Measurements from ENCODE around the gene TC2N.

DNA sequence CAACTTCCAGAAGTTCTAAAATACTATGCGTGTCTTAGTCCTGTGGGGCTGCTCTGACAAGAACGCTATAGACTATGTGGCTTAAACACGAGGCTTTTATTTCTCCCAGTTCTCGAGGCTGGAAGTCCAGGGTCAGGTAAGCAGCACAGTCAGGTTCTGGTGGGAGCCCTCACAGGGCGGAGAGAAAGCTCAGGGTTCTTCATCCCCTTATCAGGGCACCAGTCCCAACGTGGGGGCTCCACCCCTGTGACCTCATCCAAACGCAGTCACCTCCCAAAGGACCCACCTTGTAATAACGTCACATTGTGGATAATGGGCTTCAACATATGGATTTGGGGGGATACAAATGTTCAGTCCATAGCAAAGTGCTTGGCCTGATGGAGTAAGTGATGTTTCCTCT, 37.1 kb upstream of the TC2N start:
- TF ChIP-seq, protein P1, sequence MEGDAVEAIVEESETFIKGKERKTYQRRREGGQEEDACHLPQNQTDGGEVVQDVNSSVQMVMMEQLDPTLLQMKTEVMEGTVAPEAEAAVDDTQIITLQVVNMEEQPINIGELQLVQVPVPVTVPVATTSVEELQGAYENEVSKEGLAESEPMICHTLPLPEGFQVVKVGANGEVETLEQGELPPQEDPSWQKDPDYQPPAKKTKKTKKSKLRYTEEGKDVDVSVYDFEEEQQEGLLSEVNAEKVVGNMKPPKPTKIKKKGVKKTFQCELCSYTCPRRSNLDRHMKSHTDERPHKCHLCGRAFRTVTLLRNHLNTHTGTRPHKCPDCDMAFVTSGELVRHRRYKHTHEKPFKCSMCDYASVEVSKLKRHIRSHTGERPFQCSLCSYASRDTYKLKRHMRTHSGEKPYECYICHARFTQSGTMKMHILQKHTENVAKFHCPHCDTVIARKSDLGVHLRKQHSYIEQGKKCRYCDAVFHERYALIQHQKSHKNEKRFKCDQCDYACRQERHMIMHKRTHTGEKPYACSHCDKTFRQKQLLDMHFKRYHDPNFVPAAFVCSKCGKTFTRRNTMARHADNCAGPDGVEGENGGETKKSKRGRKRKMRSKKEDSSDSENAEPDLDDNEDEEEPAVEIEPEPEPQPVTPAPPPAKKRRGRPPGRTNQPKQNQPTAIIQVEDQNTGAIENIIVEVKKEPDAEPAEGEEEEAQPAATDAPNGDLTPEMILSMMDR (IDR thresholded peaks at IDR 0.05) = no peak
- no peak for TF ChIP-seq POLR2AphosphoS5 (IDR thresholded peaks at IDR 0.05; ENCODE audit: insufficient read depth in 1 of 2, low read depth in 1 of 2)
